Activated CD8-positive, alpha-beta memory T cell treated with anti-CD3 and anti-CD28 coated beads for 24 hours (primary cell): ENCODE results near the gene PPP1R1A.
A peak's percentile ranks its signal among the peaks of the same experiment; 100 is the strongest.

Experiments used
- DNase-seq: peaks from one replicate; pipeline ENCODE4 v3.0.0-alpha.2; 2020

Gene PPP1R1A

GRCh38 chr12:54569995-54570528 lies 18.4 kb downstream of the PPP1R1A start:
- DNase-seq, result no peak

GRCh38 chr12:54569072-54569471 lies 19.4 kb downstream of the PPP1R1A start:
- DNase-seq, result no peak

- no peak for DNase-seq
Measured at GRCh38 chr12:54566792-54567191, 21.7 kb downstream of the PPP1R1A start.

GRCh38 chr12:54565986-54566544 lies 22.4 kb downstream of the PPP1R1A start:
- DNase-seq, result no peak

- no peak for DNase-seq
Measured at GRCh38 chr12:54565310-54565985, 23.0 kb downstream of the PPP1R1A start.

GRCh38 chr12:54564768-54565167 lies 23.7 kb downstream of the PPP1R1A start:
- no peak for DNase-seq

GRCh38 chr12:54563787-54564186 lies 24.7 kb downstream of the PPP1R1A start:
- DNase-seq, result no peak

GRCh38 chr12:54562750-54563356 lies 25.6 kb downstream of the PPP1R1A start:
- no peak for DNase-seq

GRCh38 chr12:54561164-54561563 lies 27.3 kb downstream of the PPP1R1A start:
- DNase-seq, result peak; percentile 64

- DNase-seq, result peak; percentile 87
Measured at GRCh38 chr12:54560374-54560858, 28.0 kb downstream of the PPP1R1A start.

- no peak for DNase-seq
Measured at GRCh38 chr12:54558759-54559158, 29.7 kb downstream of the PPP1R1A start.

GRCh38 chr12:54558311-54558710 lies 30.1 kb downstream of the PPP1R1A start:
- DNase-seq, result no peak

GRCh38 chr12:54555670-54556257 lies 32.7 kb downstream of the PPP1R1A start:
- no peak for DNase-seq

- DNase-seq, result peak; percentile 74
Measured at GRCh38 chr12:54549774-54550451, 38.5 kb downstream of the PPP1R1A start.

GRCh38 chr12:54546511-54546910 lies 41.9 kb downstream of the PPP1R1A start:
- no peak for DNase-seq

GRCh38 chr12:54544743-54545142 lies 43.7 kb downstream of the PPP1R1A start:
- no peak for DNase-seq

- no peak for DNase-seq
Measured at GRCh38 chr12:54543526-54543925, 44.9 kb downstream of the PPP1R1A start.

GRCh38 chr12:54541751-54542290 lies 46.6 kb downstream of the PPP1R1A start:
- DNase-seq, result no peak

GRCh38 chr12:54538136-54538700 lies 50.2 kb downstream of the PPP1R1A start:
- DNase-seq, result no peak

GRCh38 chr12:54535474-54535873 lies 53.0 kb downstream of the PPP1R1A start:
- no peak for DNase-seq

GRCh38 chr12:54529581-54529980 lies 58.9 kb downstream of the PPP1R1A start:
- no peak for DNase-seq
